HT-29 (cell line): ENCODE measurements around the gene CROCC2. TPM values are rescaled to one million over a fixed set of nuclear protein-coding genes. Genes with fewer than 3 reads are reported as not detected.

ENCODE experiments used
- DNase-seq: peaks from one replicate; pipeline ENCODE4 v3.0.0-alpha.2; 2015; ENCODE audit warnings: low spot score
- total RNA-seq: library from RNA; depleted of rRNA; stranded (reverse); fragments of >200 nt; shearing (Covaris generic); gene quantifications from 2 replicates; pipeline ENCODE4 v1.2.3, GENCODE V29; 2014

Gene CROCC2
- total RNA-seq, 1 experiment from 2014 or later = not detected

- no peak for DNase-seq
Observed at GRCh38 chr2:240875228-240876034, 30.7 kb upstream of the CROCC2 start.

- no peak for DNase-seq
Observed at GRCh38 chr2:240876035-240876474, 30.1 kb upstream of the CROCC2 start.

- peak; percentile 61 for DNase-seq
Observed at GRCh38 chr2:240876475-240877251, 29.5 kb upstream of the CROCC2 start.

- DNase-seq = no peak
Observed at GRCh38 chr2:240877460-240878340, 28.4 kb upstream of the CROCC2 start.

- no peak for DNase-seq
Observed at GRCh38 chr2:240878341-240878936, 27.7 kb upstream of the CROCC2 start.

GRCh38 chr2:240879105-240879504 is 27.0 kb upstream of the CROCC2 start:
- DNase-seq = no peak

- DNase-seq = no peak
Observed at GRCh38 chr2:240881913-240882312, 24.2 kb upstream of the CROCC2 start.

- no peak for DNase-seq
Observed at GRCh38 chr2:240884221-240884620, 21.9 kb upstream of the CROCC2 start.

- no peak for DNase-seq
Observed at GRCh38 chr2:240884745-240885144, 21.4 kb upstream of the CROCC2 start.

GRCh38 chr2:240885566-240885965 is 20.6 kb upstream of the CROCC2 start:
- DNase-seq = no peak

GRCh38 chr2:240886023-240886565 is 20.0 kb upstream of the CROCC2 start:
- no peak for DNase-seq

- DNase-seq = no peak
Observed at GRCh38 chr2:240886678-240887609, 19.2 kb upstream of the CROCC2 start.

- DNase-seq = no peak
Observed at GRCh38 chr2:240887631-240888030, 18.5 kb upstream of the CROCC2 start.

- no peak for DNase-seq
Observed at GRCh38 chr2:240888130-240888889, 17.8 kb upstream of the CROCC2 start.

- no peak for DNase-seq
Observed at GRCh38 chr2:240888890-240889573, 17.1 kb upstream of the CROCC2 start.

GRCh38 chr2:240889601-240890560 is 16.3 kb upstream of the CROCC2 start:
- peak; percentile 28 for DNase-seq

- no peak for DNase-seq
Observed at GRCh38 chr2:240890691-240891090, 15.4 kb upstream of the CROCC2 start.
